ENCODE data around the gene MSH4.

MSH4 gene

GRCh38 chr1:75791022-75791421 is 5.7 kb upstream of the MSH4 start:
- TF ChIP-seq RARB (CRISPR knock-in tag; IDR thresholded peaks at IDR 0.05) (no peak), ARNTL (CRISPR knock-in tag; IDR thresholded peaks at IDR 0.05; ENCODE audit: borderline replicate concordance, low read depth) (no peak), GLIS3 (CRISPR knock-in tag; IDR thresholded peaks at IDR 0.05) (no peak), ESRRG (CRISPR knock-in tag; IDR thresholded peaks at IDR 0.05) (no peak), ISL1 (CRISPR knock-in tag; IDR thresholded peaks at IDR 0.05) (no peak), ZNF565 (CRISPR knock-in tag; conservative IDR thresholded peaks at IDR 0.05; ENCODE audit: low read depth) (no peak), ZNF70 (CRISPR knock-in tag; IDR thresholded peaks at IDR 0.05) (no peak), CSRNP3 (CRISPR knock-in tag; IDR thresholded peaks at IDR 0.05) (no peak), TCF4 (CRISPR knock-in tag; IDR thresholded peaks at IDR 0.05; ENCODE audit: borderline replicate concordance) (no peak), BACH2 (CRISPR knock-in tag; IDR thresholded peaks at IDR 0.05; ENCODE audit: borderline replicate concordance) (no peak), ZFP30 (CRISPR knock-in tag; IDR thresholded peaks at IDR 0.05) (no peak), ZC3H10 (CRISPR knock-in tag; IDR thresholded peaks at IDR 0.05) (no peak), CREB5 (CRISPR knock-in tag; IDR thresholded peaks at IDR 0.05; ENCODE audit: low read depth) (no peak), ZNF8 (CRISPR knock-in tag; IDR thresholded peaks at IDR 0.05) (no peak), ZFP3 (CRISPR knock-in tag; IDR thresholded peaks at IDR 0.05) (no peak)
- ATAC-seq: no peak

GRCh38 chr1:75792091-75792490 is 4.6 kb upstream of the MSH4 start:
- no peak for TF ChIP-seq CREB5 (CRISPR knock-in tag; IDR thresholded peaks at IDR 0.05; ENCODE audit: low read depth)
- no peak for TF ChIP-seq POU6F1 (CRISPR knock-in tag; IDR thresholded peaks at IDR 0.05; ENCODE audit: borderline replicate concordance, low read depth)
- no peak for TF ChIP-seq TSHZ2 (CRISPR knock-in tag; IDR thresholded peaks at IDR 0.05)
- TF ChIP-seq TCF4 (CRISPR knock-in tag; IDR thresholded peaks at IDR 0.05; ENCODE audit: borderline replicate concordance): no peak
- no peak for TF ChIP-seq ZNF565 (CRISPR knock-in tag; conservative IDR thresholded peaks at IDR 0.05; ENCODE audit: low read depth)
- TF ChIP-seq SNAI2 (CRISPR knock-in tag; IDR thresholded peaks at IDR 0.05): no peak
- no peak for TF ChIP-seq GLIS3 (CRISPR knock-in tag; IDR thresholded peaks at IDR 0.05)
- TF ChIP-seq ZNF70 (CRISPR knock-in tag; IDR thresholded peaks at IDR 0.05): no peak
- TF ChIP-seq PATZ1 (CRISPR knock-in tag; IDR thresholded peaks at IDR 0.05; ENCODE audit: borderline replicate concordance): no peak
- TF ChIP-seq RARB (CRISPR knock-in tag; IDR thresholded peaks at IDR 0.05): no peak
- no peak for TF ChIP-seq PPARA (CRISPR knock-in tag; IDR thresholded peaks at IDR 0.05; ENCODE audit: borderline replicate concordance)
- no peak for TF ChIP-seq OSR1 (CRISPR knock-in tag; IDR thresholded peaks at IDR 0.05)
- ATAC-seq: no peak
